Fibroblast of the conjunctiva (primary cell): ENCODE data around the gene TSFM.

ENCODE experiments used
- DNase-seq: peaks from one replicate; pipeline ENCODE4 v3.0.0-alpha.2; 2010; ENCODE audit warnings: low read depth

TSFM gene

GRCh38 chr12:57834086-57834876 lies 51.7 kb downstream of the TSFM start:
- no peak for DNase-seq

- no peak for DNase-seq
Measured at GRCh38 chr12:57835366-57836288, 53.0 kb downstream of the TSFM start.

GRCh38 chr12:57836442-57837375 lies 54.1 kb downstream of the TSFM start:
- DNase-seq: peak; percentile 65

GRCh38 chr12:57837864-57838562 lies 55.4 kb downstream of the TSFM start:
- DNase-seq: peak; percentile 69

- no peak for DNase-seq
Measured at GRCh38 chr12:57838594-57839302, 56.2 kb downstream of the TSFM start.

GRCh38 chr12:57839996-57840395 lies 57.4 kb downstream of the TSFM start:
- no peak for DNase-seq

- DNase-seq: no peak
Measured at GRCh38 chr12:57840726-57841125, 58.1 kb downstream of the TSFM start.

GRCh38 chr12:57841445-57841844 lies 58.9 kb downstream of the TSFM start:
- no peak for DNase-seq

- DNase-seq: no peak
Measured at GRCh38 chr12:57842342-57843294, 60.0 kb downstream of the TSFM start.

GRCh38 chr12:57844709-57845477 lies 62.3 kb downstream of the TSFM start:
- peak; percentile 92 for DNase-seq

- peak; percentile 36 for DNase-seq
Measured at GRCh38 chr12:57845478-57846284, 63.1 kb downstream of the TSFM start.

- no peak for DNase-seq
Measured at GRCh38 chr12:57846285-57846576, 63.6 kb downstream of the TSFM start.

GRCh38 chr12:57846577-57847319 lies 64.2 kb downstream of the TSFM start, which contains the start of gene CTDSP2:
Gene CTDSP2 (minus strand): TSS chr12:57846729. CDS start chr12:57846435, 294 bp downstream.
- DNase-seq: peak; percentile 98
